Measurements from ENCODE around the gene LMO4.

Gene LMO4

DNA sequence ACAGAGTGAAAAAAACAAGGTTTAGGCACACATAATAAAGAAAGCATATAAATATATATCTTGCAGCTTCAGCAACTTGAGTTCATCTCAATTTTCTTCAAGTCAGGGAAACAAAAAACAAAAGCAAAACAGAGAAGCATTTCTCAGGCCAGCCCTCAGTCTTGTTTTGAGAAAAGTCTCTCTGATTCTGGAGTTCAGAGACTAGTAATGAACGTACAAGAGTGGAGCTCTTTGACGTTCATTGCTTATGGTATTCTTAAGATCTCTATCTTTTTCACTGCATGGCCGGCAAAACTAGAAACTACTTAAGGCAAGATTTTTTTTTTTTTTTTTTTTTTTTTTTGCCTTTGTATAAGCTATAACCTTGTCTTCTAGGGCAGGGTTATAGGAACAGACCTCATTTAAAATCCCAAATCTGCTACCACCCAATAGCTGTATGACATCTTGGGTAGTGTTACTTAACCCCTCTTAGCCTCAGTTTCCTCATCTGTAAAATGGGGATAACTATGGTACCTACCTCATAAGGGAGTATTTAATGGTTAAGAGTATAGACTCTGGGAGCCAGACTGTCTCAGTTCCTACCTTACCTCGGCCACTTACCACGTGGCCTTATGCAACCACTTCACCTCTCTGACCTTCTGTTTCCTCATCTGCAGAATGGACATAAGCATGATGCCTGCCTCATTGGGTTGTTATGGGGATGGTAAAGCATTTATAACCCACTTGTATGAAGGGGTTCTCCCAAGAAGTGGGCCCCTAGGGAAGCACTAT lies 33.6 kb downstream of the LMO4 start:
- no peak for DNase-seq

DNA sequence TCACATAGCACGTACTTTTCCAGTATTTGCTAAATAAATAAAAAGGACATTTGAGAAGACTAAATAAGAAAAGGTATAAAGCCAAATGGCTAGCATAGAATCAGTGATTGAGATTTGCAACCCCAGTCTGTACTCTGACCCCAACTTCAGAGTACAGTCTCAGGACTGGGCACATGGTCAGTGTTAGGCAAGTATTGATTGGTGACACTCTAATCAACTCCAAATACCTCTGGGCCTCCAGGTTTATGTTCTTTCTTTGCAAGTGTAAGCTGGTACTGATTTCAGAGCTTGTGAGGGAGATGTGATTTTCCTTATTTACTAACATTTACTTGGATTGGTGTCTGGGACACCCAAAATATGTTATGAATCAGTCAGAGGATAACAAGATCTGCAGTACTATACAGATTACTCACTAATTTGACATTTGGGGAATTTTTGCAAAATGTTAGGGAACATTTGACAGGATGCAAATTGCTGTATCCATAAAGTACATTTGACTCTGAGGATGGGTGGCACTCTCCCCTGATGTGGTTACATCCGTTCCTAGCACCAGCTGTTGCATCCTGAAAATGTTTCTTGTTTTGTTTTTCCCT lies 34.2 kb downstream of the LMO4 start:
- no peak for DNase-seq

DNA sequence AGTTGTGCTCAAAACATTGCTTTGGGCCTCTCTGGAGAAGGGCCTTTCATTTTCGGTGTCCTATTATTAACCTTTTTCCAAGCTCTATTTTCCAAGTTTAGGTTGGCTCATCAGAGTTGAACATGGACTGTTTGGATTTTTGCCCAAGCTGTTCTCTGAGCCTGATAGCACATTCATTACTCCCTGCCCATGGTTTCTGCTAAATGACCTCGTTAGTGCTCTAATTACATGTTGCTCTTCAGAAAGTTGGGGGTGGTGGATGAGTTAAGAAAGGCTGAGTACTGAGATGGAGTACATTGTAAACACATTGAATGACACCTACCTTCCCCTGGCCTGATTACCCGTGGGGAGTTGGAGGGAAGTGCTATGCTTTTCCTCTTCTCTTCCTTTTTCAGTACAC lies 38.9 kb downstream of the LMO4 start:
- no peak for DNase-seq

GRCh38 chr1:87368907-87369306 lies 40.2 kb downstream of the LMO4 start:
- DNase-seq, result no peak

DNA sequence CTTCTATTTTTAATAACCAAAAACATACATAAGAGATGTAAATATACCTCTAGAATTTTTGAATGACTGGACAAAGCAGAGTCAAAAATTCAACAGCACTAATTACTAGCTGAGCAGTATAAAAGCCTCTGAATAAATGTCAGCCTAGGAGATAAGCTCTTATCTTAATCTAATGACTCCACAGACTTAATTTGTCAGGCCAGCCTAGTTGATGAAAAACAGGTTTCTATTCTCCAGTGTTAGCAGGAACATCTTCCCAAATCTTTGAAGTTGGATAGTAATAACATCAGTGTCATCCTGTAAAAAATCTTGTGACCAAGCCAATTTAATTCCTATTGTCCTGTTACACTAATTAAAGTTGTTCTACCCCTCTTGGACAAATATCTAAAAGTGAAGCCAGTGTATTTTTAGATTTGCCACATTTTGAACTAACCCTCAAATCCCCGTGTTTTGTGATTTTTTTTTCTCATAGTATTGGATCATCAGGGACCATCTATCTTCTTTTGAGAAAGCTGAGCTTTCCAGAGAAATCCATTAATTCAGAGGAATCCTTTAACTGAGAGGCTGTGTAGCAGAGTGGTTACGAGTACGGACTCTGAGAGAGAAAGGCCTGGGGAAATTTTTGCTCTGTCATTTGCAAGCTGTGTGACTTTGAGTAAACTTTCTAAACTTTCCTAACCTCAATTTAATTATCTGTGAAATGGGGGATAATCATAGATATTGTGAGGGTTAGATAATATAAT lies 41.2 kb downstream of the LMO4 start:
- DNase-seq, result no peak

- DNase-seq, result no peak
These were observed 41.9 kb downstream of the LMO4 start for GRCh38 chr1:87370544-87370943.

DNA sequence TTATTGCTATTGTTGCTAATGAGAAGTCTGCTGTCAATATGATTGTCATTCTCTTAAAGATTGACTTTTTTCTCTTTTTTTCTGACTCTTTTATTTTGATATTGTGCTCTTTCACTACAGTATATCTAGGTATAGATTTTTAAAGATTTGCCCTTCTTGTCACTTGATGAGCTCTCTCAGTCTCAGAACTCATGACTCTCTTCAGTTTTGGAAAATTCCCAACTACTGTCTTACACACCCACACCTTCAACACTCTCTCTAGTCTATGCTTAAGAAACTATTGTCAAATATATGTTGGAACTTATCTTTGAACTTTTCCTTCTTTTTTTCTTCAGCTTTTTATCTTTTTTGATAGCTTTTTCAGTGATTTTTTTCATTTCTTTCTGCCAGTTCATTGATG lies 50.6 kb downstream of the LMO4 start:
- no peak for DNase-seq

- DNase-seq, result no peak
These were observed 57.6 kb downstream of the LMO4 start for GRCh38 chr1:87386217-87386790.

DNA sequence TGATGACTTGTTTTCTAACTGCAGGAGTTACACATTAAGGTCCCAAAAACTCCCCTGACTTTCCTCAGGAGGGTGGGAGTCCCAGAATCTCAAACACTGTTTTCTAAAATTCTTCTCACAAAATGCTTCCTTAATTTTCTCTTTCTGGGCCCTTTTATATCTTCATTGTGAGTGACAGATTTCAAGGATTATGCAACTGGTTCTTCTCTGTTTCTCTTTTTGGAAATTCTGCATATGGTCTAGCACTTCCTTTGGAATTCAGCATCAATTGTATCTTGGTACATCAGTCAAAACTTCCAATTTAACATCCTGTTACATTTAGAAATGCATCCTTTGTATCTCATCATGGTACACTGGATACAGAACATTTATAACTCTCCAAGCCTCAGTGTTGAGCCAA lies 59.7 kb downstream of the LMO4 start:
- no peak for DNase-seq

- no peak for DNase-seq
These were observed 60.3 kb downstream of the LMO4 start for GRCh38 chr1:87389011-87389410.

- no peak for DNase-seq
These were observed 60.9 kb downstream of the LMO4 start for GRCh38 chr1:87389546-87389945.

- no peak for DNase-seq
These were observed 63.8 kb downstream of the LMO4 start for GRCh38 chr1:87392248-87393192.

- DNase-seq, result no peak
These were observed 64.9 kb downstream of the LMO4 start for GRCh38 chr1:87393445-87394085.

DNA sequence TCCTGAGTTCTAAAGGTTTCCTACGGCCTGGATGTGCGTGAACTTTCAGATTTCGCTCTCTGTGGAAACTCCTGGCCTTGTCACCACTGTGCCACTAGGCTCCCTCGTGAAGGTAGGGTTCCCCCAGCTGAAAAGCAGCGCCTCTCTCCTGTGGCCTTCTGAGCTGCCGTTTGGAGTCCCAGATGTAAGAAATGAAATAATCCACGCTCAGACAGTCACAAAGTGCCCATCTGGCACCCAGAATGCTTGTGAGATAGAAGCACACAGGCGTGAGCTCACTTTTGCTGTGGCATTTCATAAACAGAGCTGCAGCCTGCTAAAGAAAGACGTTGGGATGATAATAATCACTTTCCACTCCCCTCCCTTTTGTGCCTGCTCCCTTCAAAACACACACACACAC lies 65.8 kb downstream of the LMO4 start:
- DNase-seq, result no peak

DNA sequence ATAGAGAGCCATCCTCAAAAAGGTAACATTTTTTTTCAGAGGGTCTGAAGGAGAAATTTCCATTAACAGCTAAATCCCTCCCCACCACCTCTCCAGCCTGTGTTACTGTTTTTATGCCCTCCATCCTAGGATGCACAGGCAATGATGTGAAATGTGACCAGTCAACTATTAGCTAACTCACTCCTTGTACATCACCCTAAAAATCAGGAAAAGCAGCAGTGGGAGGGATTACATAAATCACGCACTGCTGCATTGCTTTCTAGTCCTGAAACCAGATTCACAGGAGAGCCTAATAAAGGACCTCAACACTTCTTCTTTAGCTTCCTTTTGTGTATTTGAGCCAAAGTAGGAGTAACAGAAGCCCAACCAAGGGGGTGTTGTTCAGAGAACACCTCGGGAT lies 66.3 kb downstream of the LMO4 start:
- no peak for DNase-seq
